ENCODE measurements around the gene VLDLR. TPM values are rescaled to one million over a fixed set of nuclear protein-coding genes. Genes with fewer than 3 reads are reported as not detected.

VLDLR gene
- total RNA-seq, 5 donors from 2014 or later (not counting 1 experiment from before 2014, with no cell fraction given) = 0.16 to 1.9 (median 0.92) TPM

DNA sequence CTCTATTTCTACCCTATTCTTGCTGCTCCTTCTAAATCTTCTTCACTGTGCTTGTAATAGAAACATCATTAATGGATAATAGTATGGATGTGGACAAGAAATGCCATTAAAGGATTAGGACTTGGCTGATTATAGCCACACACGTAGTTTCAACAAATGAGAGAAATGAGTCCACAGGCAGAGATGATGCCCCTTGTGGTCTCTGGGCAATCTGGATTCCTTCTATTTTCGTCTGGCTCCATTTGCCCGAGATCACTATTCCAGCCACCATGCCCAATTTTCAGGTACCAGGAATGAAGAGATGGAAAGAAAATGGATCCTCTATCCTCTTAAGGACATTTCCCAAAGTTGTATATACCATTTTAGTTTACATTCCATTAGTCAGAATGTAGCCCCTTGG lies 13.2 kb downstream of the VLDLR start:
- Histone ChIP-seq H3K9me3 (no peaks in the 10 kb centered on the region), H3K27me3 (replicated peaks in 1 of 2; ENCODE audit: control insufficient read depth in 2 of 2, extremely low read depth in 1 of 2, insufficient read depth in 2 of 2, low read length in 1 of 2) (no peaks in the 10 kb centered on the region), H3K27ac (ENCODE audit: low read length) (no peak overlapping the region), H3K4me3 (ENCODE audit: control insufficient read depth in 1 of 2, extremely low read depth in 1 of 2, low read length in 1 of 2) (no peak overlapping the region), H3K4me1 (ENCODE audit: control insufficient read depth in 1 of 2, extremely low read depth in 1 of 2, insufficient read depth in 2 of 2, low read length in 2 of 2) (no peaks in the 10 kb centered on the region), H3K36me3 (ENCODE audit: control insufficient read depth in 2 of 2, extremely low read depth in 1 of 2, insufficient read depth in 1 of 2, low read length in 1 of 2) (no peaks in the 10 kb centered on the region)
- H3K27ac Mint-ChIP-seq = no peak overlapping the region
- ATAC-seq (replicated peaks in 1 of 4) (no peak), DNase-seq (no peak)
- no peak overlapping the region for H3K4me3 Mint-ChIP-seq
- WGBS (ENCODE audit: insufficient coverage) = 80% methylated on average over 1 of the region's 3 CpGs
- no peaks in the 10 kb centered on the region for H3K36me3 Mint-ChIP-seq
- H3K4me1 Mint-ChIP-seq = peaks cover 0 to 3% (median 0%) of the 10 kb centered on the region in 3 donors
- H3K9me3 Mint-ChIP-seq = peaks cover 0 to 3% (median 0%) of the 10 kb centered on the region in 3 donors
- H3K27me3 Mint-ChIP-seq = peaks cover 6 to 15% of the 10 kb centered on the region in 2 donors
- CTCF ChIA-PET = no interaction called here
- POLR2A ChIA-PET = no interaction called here

DNA sequence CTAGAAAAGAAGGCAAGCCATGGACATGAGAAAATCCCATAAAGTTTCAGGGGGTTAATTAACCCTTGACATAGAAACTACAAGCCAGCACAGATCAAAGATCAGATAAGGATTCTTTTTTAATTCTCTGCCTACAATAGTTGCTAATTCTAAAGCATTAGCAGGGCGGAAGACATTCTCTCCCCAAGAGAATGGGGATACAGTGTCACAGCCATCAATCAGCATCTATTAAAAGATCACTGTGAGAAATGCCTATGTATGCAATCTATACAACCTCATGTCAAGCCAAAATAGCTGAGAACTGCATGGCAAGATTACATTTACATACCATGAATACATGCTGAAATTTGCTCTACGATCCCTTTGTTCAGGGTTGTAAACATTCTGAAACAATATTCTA lies 14.3 kb downstream of the VLDLR start:
- Mint-ChIP-seq H3K27me3 (peaks cover 6 to 15% of the 10 kb centered on the region in 2 donors), H3K4me1 (peaks cover 0 to 3% (median 0%) of the 10 kb centered on the region in 3 donors)
- 83% methylated on average over 1 of the region's 2 CpGs for WGBS (ENCODE audit: insufficient coverage)

DNA sequence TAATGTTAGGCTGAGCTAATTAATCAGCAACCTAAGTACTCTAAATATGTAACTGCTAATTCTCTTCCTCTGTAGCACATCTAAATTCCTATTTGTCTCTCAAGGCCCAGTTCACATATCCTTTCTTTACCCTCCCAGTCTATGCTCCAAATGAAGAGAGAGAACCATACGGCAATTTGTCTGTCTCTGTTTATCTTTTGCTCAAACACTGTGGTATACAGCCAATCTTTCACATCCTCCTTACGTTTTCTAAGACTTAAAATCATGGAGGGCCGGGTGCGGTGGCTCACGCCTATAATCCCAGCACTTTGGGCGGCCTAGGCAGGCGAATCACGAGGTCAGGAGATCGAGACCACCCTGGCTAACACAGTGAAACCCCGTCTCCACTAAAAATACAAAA lies 15.8 kb downstream of the VLDLR start:
- WGBS (ENCODE audit: insufficient coverage) = 83% methylated on average over 6 of the region's 10 CpGs

More for the DNA sequence above, 14.3 kb downstream of the VLDLR start:
- POLR2A ChIA-PET = no interaction called here
- CTCF ChIA-PET = no interaction called here
- H3K36me3 ChIP-seq (ENCODE audit: control insufficient read depth in 2 of 2, extremely low read depth in 1 of 2, insufficient read depth in 1 of 2, low read length in 1 of 2) = no peaks in the 10 kb centered on the region
- H3K27me3 ChIP-seq (replicated peaks in 1 of 2; ENCODE audit: control insufficient read depth in 2 of 2, extremely low read depth in 1 of 2, insufficient read depth in 2 of 2, low read length in 1 of 2) = no peaks in the 10 kb centered on the region
- ATAC-seq (replicated peaks in 1 of 4) = no peak
- Mint-ChIP-seq H3K36me3 (no peaks in the 10 kb centered on the region), H3K4me3 (no peak overlapping the region), H3K27ac (no peak overlapping the region), H3K9me3 (peaks cover 0 to 3% (median 0%) of the 10 kb centered on the region in 3 donors)
- H3K4me3 ChIP-seq (ENCODE audit: control insufficient read depth in 1 of 2, extremely low read depth in 1 of 2, low read length in 1 of 2) = no peak overlapping the region
- H3K27ac ChIP-seq (ENCODE audit: low read length) = no peak overlapping the region
- H3K4me1 ChIP-seq (ENCODE audit: control insufficient read depth in 1 of 2, extremely low read depth in 1 of 2, insufficient read depth in 2 of 2, low read length in 2 of 2) = no peaks in the 10 kb centered on the region
- DNase-seq = no peak
- no peaks in the 10 kb centered on the region for H3K9me3 ChIP-seq

DNA sequence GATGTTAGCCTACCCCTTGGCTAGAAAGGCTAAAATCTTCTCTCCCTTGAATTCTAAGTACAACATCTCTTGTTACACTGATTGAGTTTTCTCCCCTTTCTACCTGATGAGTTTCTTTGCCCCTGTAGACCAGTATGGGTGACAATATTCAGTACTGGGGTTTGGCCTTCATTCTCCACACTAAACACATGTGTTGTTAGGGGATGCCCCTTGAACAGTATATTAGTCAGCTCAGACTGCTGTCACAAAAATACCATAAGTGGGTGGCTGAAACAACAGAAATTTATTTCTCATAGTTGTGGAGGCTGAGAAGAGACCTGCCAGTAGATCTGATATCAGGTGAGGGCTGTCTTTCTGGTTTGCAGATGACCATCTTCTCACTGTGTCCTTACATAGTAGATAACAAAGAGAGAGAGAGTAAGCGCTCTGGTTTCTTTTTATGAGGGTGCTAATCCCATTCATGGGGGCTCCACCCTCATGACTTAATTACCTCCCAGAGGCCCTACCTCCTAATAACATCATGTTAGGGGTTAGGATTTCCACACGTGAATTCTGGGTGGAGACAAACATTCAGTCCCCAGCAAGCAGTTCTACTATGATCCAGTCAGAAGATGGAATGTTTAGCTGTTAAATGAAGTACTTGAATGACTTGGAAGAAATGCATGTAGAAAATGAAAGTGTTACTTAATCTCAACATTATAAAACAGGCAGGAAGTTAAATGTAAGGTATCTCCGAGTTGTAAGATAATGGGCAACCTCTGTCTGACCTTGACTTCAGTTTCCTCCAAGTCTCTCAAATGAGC lies 17.5 kb downstream of the VLDLR start:
- H3K27ac ChIP-seq (ENCODE audit: low read length) = no peak overlapping the region
- H3K27me3 ChIP-seq (replicated peaks in 1 of 2; ENCODE audit: control insufficient read depth in 2 of 2, extremely low read depth in 1 of 2, insufficient read depth in 2 of 2, low read length in 1 of 2) = no peaks in the 10 kb centered on the region
- Mint-ChIP-seq H3K27ac (no peak overlapping the region), H3K27me3 (peaks cover 3 to 10% of the 10 kb centered on the region in 2 donors), H3K4me3 (no peak overlapping the region), H3K36me3 (no peaks in the 10 kb centered on the region), H3K4me1 (peaks cover 0 to 3% (median 0%) of the 10 kb centered on the region in 3 donors), H3K9me3 (peaks cover 0 to 4% (median 2%) of the 10 kb centered on the region in 3 donors)
- ChIA-PET CTCF (no interaction called here), POLR2A (interaction anchor here in 1 of 2 donors (0.5 kb wide), 1 partner anchor 1457 kb away, joined by 5 read pairs; no protein-coding TSS in a partner anchor)
- H3K36me3 ChIP-seq (ENCODE audit: control insufficient read depth in 2 of 2, extremely low read depth in 1 of 2, insufficient read depth in 1 of 2, low read length in 1 of 2) = no peaks in the 10 kb centered on the region
- ATAC-seq (replicated peaks in 1 of 4) (no peak), DNase-seq (no peak)
- no peak overlapping the region for H3K4me3 ChIP-seq (ENCODE audit: control insufficient read depth in 1 of 2, extremely low read depth in 1 of 2, low read length in 1 of 2)
- no peaks in the 10 kb centered on the region for H3K4me1 ChIP-seq (ENCODE audit: control insufficient read depth in 1 of 2, extremely low read depth in 1 of 2, insufficient read depth in 2 of 2, low read length in 2 of 2)
- H3K9me3 ChIP-seq = no peaks in the 10 kb centered on the region
- no CpG with 5 or more reads among the region's 3 CpGs for WGBS (ENCODE audit: insufficient coverage)

More for the DNA sequence above, 15.8 kb downstream of the VLDLR start:
- ATAC-seq (replicated peaks in 1 of 4) (no peak), DNase-seq (no peak)
- Histone ChIP-seq H3K36me3 (ENCODE audit: control insufficient read depth in 2 of 2, extremely low read depth in 1 of 2, insufficient read depth in 1 of 2, low read length in 1 of 2) (no peaks in the 10 kb centered on the region), H3K9me3 (no peaks in the 10 kb centered on the region), H3K27me3 (replicated peaks in 1 of 2; ENCODE audit: control insufficient read depth in 2 of 2, extremely low read depth in 1 of 2, insufficient read depth in 2 of 2, low read length in 1 of 2) (no peaks in the 10 kb centered on the region), H3K4me3 (ENCODE audit: control insufficient read depth in 1 of 2, extremely low read depth in 1 of 2, low read length in 1 of 2) (no peak overlapping the region), H3K4me1 (ENCODE audit: control insufficient read depth in 1 of 2, extremely low read depth in 1 of 2, insufficient read depth in 2 of 2, low read length in 2 of 2) (no peaks in the 10 kb centered on the region), H3K27ac (ENCODE audit: low read length) (no peak overlapping the region)
- H3K36me3 Mint-ChIP-seq = no peaks in the 10 kb centered on the region
- H3K4me1 Mint-ChIP-seq = peaks cover 0 to 3% (median 0%) of the 10 kb centered on the region in 3 donors
- H3K9me3 Mint-ChIP-seq = no peaks in the 10 kb centered on the region
- peaks cover 6 to 12% of the 10 kb centered on the region in 2 donors for H3K27me3 Mint-ChIP-seq
- no peak overlapping the region for H3K27ac Mint-ChIP-seq
- ChIA-PET CTCF (no interaction called here), POLR2A (no interaction called here)
- no peak overlapping the region for H3K4me3 Mint-ChIP-seq

DNA sequence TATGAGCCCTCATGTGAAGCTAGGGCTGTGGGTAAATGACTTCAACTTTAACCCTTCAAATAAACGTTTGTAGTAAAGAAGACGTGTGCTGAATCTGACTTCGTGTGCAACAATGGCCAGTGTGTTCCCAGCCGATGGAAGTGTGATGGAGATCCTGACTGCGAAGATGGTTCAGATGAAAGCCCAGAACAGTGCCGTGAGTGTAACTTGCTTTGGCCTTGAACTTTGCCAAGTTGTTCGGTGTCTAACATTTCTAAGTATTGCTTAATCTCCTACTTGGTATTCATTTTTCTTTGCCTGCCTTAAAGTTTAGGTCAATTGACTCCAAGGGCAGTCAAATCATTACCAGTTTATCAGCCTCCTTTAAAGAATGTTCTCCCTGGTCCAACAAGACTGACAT lies 18.2 kb downstream of the VLDLR start:
- no peaks in the 10 kb centered on the region for H3K4me1 ChIP-seq (ENCODE audit: control insufficient read depth in 1 of 2, extremely low read depth in 1 of 2, insufficient read depth in 2 of 2, low read length in 2 of 2)
- ATAC-seq (replicated peaks in 1 of 4) (no peak), DNase-seq (no peak)
- no peaks in the 10 kb centered on the region for H3K36me3 ChIP-seq (ENCODE audit: control insufficient read depth in 2 of 2, extremely low read depth in 1 of 2, insufficient read depth in 1 of 2, low read length in 1 of 2)
- 94% methylated on average over 7 of the region's 7 CpGs for WGBS (ENCODE audit: insufficient coverage)
- Mint-ChIP-seq H3K4me3 (no peak overlapping the region), H3K4me1 (peaks cover 0 to 3% (median 0%) of the 10 kb centered on the region in 3 donors), H3K27ac (no peak overlapping the region), H3K27me3 (peaks cover 0 to 4% of the 10 kb centered on the region in 2 donors), H3K36me3 (no peaks in the 10 kb centered on the region), H3K9me3 (peaks cover 0 to 4% (median 2%) of the 10 kb centered on the region in 3 donors)
- no peak overlapping the region for H3K27ac ChIP-seq (ENCODE audit: low read length)
- no peak overlapping the region for H3K4me3 ChIP-seq (ENCODE audit: control insufficient read depth in 1 of 2, extremely low read depth in 1 of 2, low read length in 1 of 2)
- no peaks in the 10 kb centered on the region for H3K9me3 ChIP-seq
- ChIA-PET CTCF (no interaction called here), POLR2A (no interaction called here)
- no peaks in the 10 kb centered on the region for H3K27me3 ChIP-seq (replicated peaks in 1 of 2; ENCODE audit: control insufficient read depth in 2 of 2, extremely low read depth in 1 of 2, insufficient read depth in 2 of 2, low read length in 1 of 2)

DNA sequence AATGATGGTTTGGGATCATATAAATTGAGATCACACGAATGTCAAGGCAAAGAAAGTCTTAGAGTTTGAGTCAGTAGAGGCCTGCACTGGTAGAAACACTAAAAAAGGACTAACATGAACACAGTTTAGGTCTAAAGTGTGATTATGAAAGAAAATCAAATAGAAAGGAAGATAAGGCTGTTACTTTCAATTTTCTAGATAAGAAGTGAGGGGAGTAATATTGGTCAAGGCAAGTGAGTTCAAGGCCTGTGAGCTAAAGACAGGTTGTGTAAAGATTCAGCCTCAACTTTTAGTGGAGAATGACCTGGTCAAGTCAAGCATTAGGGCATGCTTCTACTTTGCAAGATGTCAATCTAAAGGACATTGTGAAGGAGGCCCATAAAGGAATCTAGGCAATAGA lies 19.0 kb downstream of the VLDLR start:
- peaks cover 0 to 4% (median 2%) of the 10 kb centered on the region in 3 donors for H3K9me3 Mint-ChIP-seq
- ATAC-seq (replicated peaks in 1 of 4) = no peak
- 80% methylated on average over 1 of the region's 1 CpG for WGBS (ENCODE audit: insufficient coverage)
- H3K36me3 Mint-ChIP-seq = no peaks in the 10 kb centered on the region
- H3K4me1 ChIP-seq (ENCODE audit: control insufficient read depth in 1 of 2, extremely low read depth in 1 of 2, insufficient read depth in 2 of 2, low read length in 2 of 2) = no peaks in the 10 kb centered on the region
- no peak overlapping the region for H3K27ac ChIP-seq (ENCODE audit: low read length)
- ChIA-PET CTCF (no interaction called here), POLR2A (no interaction called here)
- DNase-seq = no peak
- H3K27me3 ChIP-seq (replicated peaks in 1 of 2; ENCODE audit: control insufficient read depth in 2 of 2, extremely low read depth in 1 of 2, insufficient read depth in 2 of 2, low read length in 1 of 2) = no peaks in the 10 kb centered on the region
- no peak overlapping the region for H3K27ac Mint-ChIP-seq
- peaks cover 0 to under 1% of the 10 kb centered on the region in 2 donors for H3K27me3 Mint-ChIP-seq
- H3K4me1 Mint-ChIP-seq = peaks cover 0 to 3% (median 0%) of the 10 kb centered on the region in 3 donors
- H3K4me3 Mint-ChIP-seq = no peak overlapping the region
- H3K4me3 ChIP-seq (ENCODE audit: control insufficient read depth in 1 of 2, extremely low read depth in 1 of 2, low read length in 1 of 2) = no peak overlapping the region
- no peaks in the 10 kb centered on the region for H3K36me3 ChIP-seq (ENCODE audit: control insufficient read depth in 2 of 2, extremely low read depth in 1 of 2, insufficient read depth in 1 of 2, low read length in 1 of 2)
- H3K9me3 ChIP-seq = no peaks in the 10 kb centered on the region
